PC-3 (cell line): ENCODE results near the gene TMEM125. TPM values are rescaled to one million over a fixed set of nuclear protein-coding genes. Genes with fewer than 3 reads are reported as not detected.

Experiments used
- ATAC-seq: fragments of 200-7000 bp; cut with Tn5 transposase; 2 replicates; pipeline ENCODE4 v1.9.1; 2020; ENCODE audit warnings: mild to moderate bottlenecking, moderate library complexity
- BruUV-seq: library from RNA; stranded (reverse); fragments of 400-500 nt; replicated peaks from 2 replicates; lab custom pipeline; 2021; lab: Mats Ljungman, UMichigan
- CTCF ChIA-PET: fragments of 300-600 bp; sonication (Branson Sonifier 250); formaldehyde crosslinking; loops from one replicate; lab custom pipeline; 2022; ENCODE audit warnings: antibody characterized with exemption; lab: Charles Lee
- POLR2A ChIA-PET: fragments of 300-600 bp; sonication (Branson Sonifier 250); formaldehyde crosslinking; loops from one replicate; lab custom pipeline; 2022; ENCODE audit warnings: antibody characterized with exemption; ENCODE audit not compliant: unreplicated experiment; lab: Charles Lee
- DNase-seq: peaks from one replicate; pipeline ENCODE4 v3.0.0-alpha.2; 2015
- H2AFZ ChIP-seq: fragments of 300-600 bp; sonication (generic); 2 replicates; pipeline ENCODE4 v1.6.0; 2016; ENCODE audit warnings: antibody characterized with exemption, low read length
- H3F3A ChIP-seq: fragments of 300-600 bp; sonication (generic); one replicate; pipeline ENCODE4 v1.6.0; 2017; ENCODE audit warnings: antibody characterized with exemption, low read length, control low read depth, mild to moderate bottlenecking; ENCODE audit not compliant: unreplicated experiment
- H3K27ac ChIP-seq: fragments of 300-600 bp; sonication (generic); 2 replicates; pipeline ENCODE4 v1.5.1; 2016; ENCODE audit warnings: mild to moderate bottlenecking, low read length
- H3K27me3 ChIP-seq: fragments of 300-600 bp; sonication (generic); 2 replicates; pipeline ENCODE4 v1.6.1; 2016; ENCODE audit warnings: low read length, mixed read lengths
- H3K36me3 ChIP-seq: fragments of 300-600 bp; sonication (generic); 2 replicates; pipeline ENCODE4 v1.6.1; 2016; ENCODE audit warnings: low read depth, mixed run types, low read length, mixed read lengths
- H3K4me1 ChIP-seq: fragments of 300-600 bp; sonication (generic); 2 replicates; pipeline ENCODE4 v1.5.1; 2016; ENCODE audit warnings: low read length; ENCODE audit not compliant: insufficient read depth
- H3K4me2 ChIP-seq: fragments of 300-600 bp; sonication (generic); 2 replicates; pipeline ENCODE4 v1.6.0; 2016; ENCODE audit warnings: low read length
- H3K4me3 ChIP-seq: fragments of 300-600 bp; sonication (generic); 2 replicates; pipeline ENCODE4 v1.5.1; 2016; ENCODE audit warnings: mild to moderate bottlenecking, low read length, mixed read lengths
- H3K79me2 ChIP-seq: fragments of 300-600 bp; sonication (generic); 2 replicates; pipeline ENCODE4 v1.6.1; 2017; ENCODE audit warnings: low read length, mixed read lengths
- H3K9ac ChIP-seq: fragments of 300-600 bp; sonication (generic); 2 replicates; pipeline ENCODE4 v1.6.0; 2016; ENCODE audit warnings: mild to moderate bottlenecking, low read length
- H3K9me2 ChIP-seq: fragments of 300-600 bp; sonication (generic); replicated peaks from 2 replicates; pipeline ENCODE4 v1.6.1; 2016; ENCODE audit warnings: mixed run types, low read length, mixed read lengths
- H3K9me3 ChIP-seq: fragments of 300-600 bp; sonication (generic); 2 replicates; pipeline ENCODE4 v1.6.1; 2016; ENCODE audit warnings: low read length, mixed read lengths
- H4K20me1 ChIP-seq: fragments of 300-600 bp; sonication (generic); 2 replicates; pipeline ENCODE4 v1.6.1; 2016; ENCODE audit warnings: low read length, mixed read lengths
- EZH2 ChIP-seq: fragments of 300-600 bp; sonication (generic); IDR thresholded peaks from one replicate; pipeline ENCODE4 v1.6.1; 2017; ENCODE audit warnings: antibody characterized with exemption, mild to moderate bottlenecking, low read length; ENCODE audit not compliant: unreplicated experiment
- EZH2phosphoT487 ChIP-seq: fragments of 300-600 bp; sonication (generic); IDR thresholded peaks from 2 replicates; pipeline ENCODE4 v1.6.1; 2018; ENCODE audit warnings: mild to moderate bottlenecking, antibody characterized with exemption, low read length, borderline replicate concordance
- intact Hi-C: fragments of 100-400 bp; cut with micrococcal nuclease; formaldehyde crosslinking; loops from 2 replicates; pipeline ENCODE4 v1.9.0; 2023
- total RNA-seq: library from RNA; depleted of rRNA; stranded (reverse); fragments of >200 nt; gene quantifications from 2 replicates; pipeline ENCODE4 v1.2.3, GENCODE V29; 2014
- TF ChIP-seq, protein P1 (sequence below): fragments of 300-600 bp; sonication (generic); conservative IDR thresholded peaks from 2 replicates; pipeline ENCODE4 v1.5.1; 2017; ENCODE audit warnings: antibody characterized with exemption, low read depth, mild to moderate bottlenecking, low read length

Gene TMEM125
- total RNA-seq, 1 experiment from 2014 or later: 9.8 TPM

DNA sequence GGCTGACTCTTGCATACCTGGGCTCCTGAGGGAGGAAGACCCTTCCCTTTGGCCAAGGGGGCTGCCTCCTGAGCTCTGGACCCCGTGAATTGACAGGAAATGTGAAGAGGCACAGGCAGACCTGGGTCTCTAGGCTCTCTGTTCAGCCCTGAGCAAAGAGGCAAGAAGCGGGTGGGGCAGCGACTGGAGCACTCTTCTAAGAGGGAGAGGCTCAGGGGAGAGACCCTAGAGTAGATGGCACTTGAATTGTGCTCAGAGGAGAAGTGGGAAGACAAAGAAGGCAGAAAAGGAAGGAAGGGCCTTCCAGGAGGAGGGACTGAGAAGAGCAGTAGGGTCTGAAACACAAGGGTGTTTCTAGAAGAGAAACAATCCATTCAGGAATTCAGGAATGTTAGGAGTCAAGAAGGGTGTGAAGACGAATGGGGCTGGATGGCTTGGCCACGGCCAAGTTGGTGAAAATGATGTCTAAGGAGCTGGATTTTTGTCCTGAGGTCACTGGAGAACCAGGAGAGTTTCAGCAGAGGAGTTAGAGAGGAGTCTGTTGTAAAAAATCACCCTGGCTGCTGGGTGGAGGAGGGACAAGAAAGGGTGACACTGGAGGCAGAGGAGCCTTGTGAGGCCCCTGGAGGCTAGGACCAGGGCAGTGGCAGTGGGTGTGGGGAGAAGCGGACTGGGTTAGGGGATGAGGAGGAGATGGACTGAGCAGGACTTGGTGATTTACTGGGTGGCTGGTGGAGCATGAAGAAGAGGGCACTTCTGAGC, 36.3 kb downstream of the TMEM125 start:
- H3K79me2 ChIP-seq: no peaks in the 10 kb centered on the region
- intact Hi-C loops: no loop called here

DNA sequence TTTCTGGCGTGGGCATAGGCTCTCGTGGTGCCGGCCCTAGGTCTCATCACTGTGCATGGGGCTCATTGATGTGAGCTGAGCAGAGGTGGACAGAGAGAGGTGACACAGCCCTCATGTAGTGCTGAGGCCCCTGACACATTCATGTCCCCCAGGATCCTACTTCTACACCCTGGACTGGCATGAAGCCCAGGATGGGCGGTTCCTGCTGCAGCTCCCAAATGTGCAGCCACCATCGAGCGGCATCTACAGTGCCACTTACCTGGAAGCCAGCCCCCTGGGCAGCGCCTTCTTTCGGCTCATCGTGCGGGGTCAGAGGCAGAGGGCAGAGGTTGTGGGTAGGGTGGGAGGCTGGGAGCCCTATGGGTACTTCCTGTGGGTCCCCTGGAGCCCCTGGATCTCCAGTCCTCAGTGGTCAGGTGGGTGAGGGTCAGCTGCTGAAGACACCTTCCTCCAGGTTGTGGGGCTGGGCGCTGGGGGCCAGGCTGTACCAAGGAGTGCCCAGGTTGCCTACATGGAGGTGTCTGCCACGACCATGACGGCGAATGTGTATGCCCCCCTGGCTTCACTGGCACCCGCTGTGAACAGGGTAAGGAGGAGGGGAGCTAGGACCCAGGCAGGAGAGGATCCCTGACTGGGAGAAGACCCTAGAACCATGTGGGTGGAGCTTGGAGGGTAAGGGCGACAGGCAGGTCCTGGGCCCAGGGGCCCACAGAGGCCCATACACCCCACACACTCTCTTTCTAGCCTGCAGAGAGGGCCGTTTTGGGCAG, 37.1 kb downstream of the TMEM125 start:
- Histone ChIP-seq H3K4me2 (no peak overlapping the region), H3K4me3 (no peak overlapping the region), H3K27ac (no peak overlapping the region), H2AFZ (no peak overlapping the region), H3K4me1 (no peaks in the 10 kb centered on the region), H3K79me2 (no peaks in the 10 kb centered on the region), H3K9me3 (no peaks in the 10 kb centered on the region), H3K36me3 (no peaks in the 10 kb centered on the region), H3F3A (no peaks in the 10 kb centered on the region), H4K20me1 (no peaks in the 10 kb centered on the region), H3K9ac (no peak overlapping the region), H3K9me2 (no peaks in the 10 kb centered on the region), H3K27me3 (no peaks in the 10 kb centered on the region)
- ATAC-seq (no peak), DNase-seq (no peak)
- BruUV-seq: no TSS peak
- POLR2A ChIA-PET: no interaction called here
- no peak for TF ChIP-seq EZH2phosphoT487
- TF ChIP-seq, protein P1, sequence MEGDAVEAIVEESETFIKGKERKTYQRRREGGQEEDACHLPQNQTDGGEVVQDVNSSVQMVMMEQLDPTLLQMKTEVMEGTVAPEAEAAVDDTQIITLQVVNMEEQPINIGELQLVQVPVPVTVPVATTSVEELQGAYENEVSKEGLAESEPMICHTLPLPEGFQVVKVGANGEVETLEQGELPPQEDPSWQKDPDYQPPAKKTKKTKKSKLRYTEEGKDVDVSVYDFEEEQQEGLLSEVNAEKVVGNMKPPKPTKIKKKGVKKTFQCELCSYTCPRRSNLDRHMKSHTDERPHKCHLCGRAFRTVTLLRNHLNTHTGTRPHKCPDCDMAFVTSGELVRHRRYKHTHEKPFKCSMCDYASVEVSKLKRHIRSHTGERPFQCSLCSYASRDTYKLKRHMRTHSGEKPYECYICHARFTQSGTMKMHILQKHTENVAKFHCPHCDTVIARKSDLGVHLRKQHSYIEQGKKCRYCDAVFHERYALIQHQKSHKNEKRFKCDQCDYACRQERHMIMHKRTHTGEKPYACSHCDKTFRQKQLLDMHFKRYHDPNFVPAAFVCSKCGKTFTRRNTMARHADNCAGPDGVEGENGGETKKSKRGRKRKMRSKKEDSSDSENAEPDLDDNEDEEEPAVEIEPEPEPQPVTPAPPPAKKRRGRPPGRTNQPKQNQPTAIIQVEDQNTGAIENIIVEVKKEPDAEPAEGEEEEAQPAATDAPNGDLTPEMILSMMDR: no peak
- no peak for TF ChIP-seq EZH2
- CTCF ChIA-PET: no interaction called here
- intact Hi-C loops: no loop called here

More for the DNA sequence above, 36.3 kb downstream of the TMEM125 start:
- CTCF ChIA-PET: no interaction called here
- no peak for DNase-seq
- Histone ChIP-seq H3K9me3 (no peaks in the 10 kb centered on the region), H3K4me1 (no peaks in the 10 kb centered on the region), H3K27ac (no peak overlapping the region), H3K4me3 (no peak overlapping the region), H3K4me2 (no peak overlapping the region), H3K36me3 (no peaks in the 10 kb centered on the region), H3K27me3 (no peaks in the 10 kb centered on the region), H4K20me1 (no peaks in the 10 kb centered on the region), H3K9me2 (no peaks in the 10 kb centered on the region), H3K9ac (no peak overlapping the region), H2AFZ (no peak overlapping the region), H3F3A (no peaks in the 10 kb centered on the region)
- ATAC-seq: no peak
- TF ChIP-seq, protein P1: no peak
- TF ChIP-seq EZH2phosphoT487: no peak
- TF ChIP-seq EZH2: no peak
- POLR2A ChIA-PET: no interaction called here
- BruUV-seq: no TSS peak
